Keratinocyte (primary cell): ENCODE measurements around the gene MMS19. TPM values are rescaled to one million over a fixed set of nuclear protein-coding genes. Genes with fewer than 3 reads are reported as not detected.

Experiments
- DNase-seq: peaks from one replicate; pipeline ENCODE4 v3.0.0-alpha.2; 2011; ENCODE audit warnings: low read depth, missing footprints, low spot score
- FAIRE-seq: peaks from 2 replicates; lab custom pipeline; 2011; peaks lifted over from hg19 to GRCh38; lab: Jason Lieb, UNC
- H2AFZ ChIP-seq: 2 replicates; pipeline ENCODE4 v1.6.0; 2012; ENCODE audit warnings: low read length, control low read depth, inconsistent platforms; ENCODE audit not compliant: control insufficient read depth
- H3K27ac ChIP-seq: 2 replicates; pipeline ENCODE4 v1.5.1; 2011; ENCODE audit warnings: low read length; ENCODE audit not compliant: control insufficient read depth, insufficient read depth
- H3K27me3 ChIP-seq: 3 replicates; pipeline ENCODE4 v1.6.0; 2011; ENCODE audit warnings: low read length; ENCODE audit not compliant: control insufficient read depth, insufficient read depth; ENCODE audit errors: extremely low read depth
- H3K36me3 ChIP-seq, 2 experiments: 2 replicates in 1 of 2; 3 replicates in 1 of 2; pipeline ENCODE4 v1.5.1; 2011; ENCODE audit warnings: low read length in 2 of 2, mild to moderate bottlenecking in 1 of 2; ENCODE audit not compliant: control insufficient read depth in 2 of 2, insufficient read depth in 2 of 2; ENCODE audit errors: extremely low read depth in 1 of 2
- H3K4me1 ChIP-seq: 3 replicates; pipeline ENCODE4 v1.5.1; 2011; ENCODE audit warnings: low read length; ENCODE audit not compliant: control insufficient read depth, insufficient read depth; ENCODE audit errors: extremely low read depth
- H3K4me2 ChIP-seq: 3 replicates; pipeline ENCODE4 v1.6.0; 2011; ENCODE audit warnings: low read depth, low read length; ENCODE audit not compliant: control insufficient read depth, insufficient read depth; ENCODE audit errors: extremely low read depth
- H3K4me3 ChIP-seq, 3 experiments: fragments of 200-600 bp in 1 of 3; sonication (generic) in 1 of 3; 2 replicates in 2 of 3; 3 replicates in 1 of 3; pipeline ENCODE4 v1.5.1; 2011 to 2016; ENCODE audit warnings: low read length in 3 of 3, mild to moderate bottlenecking in 3 of 3, control low read depth in 2 of 3, inconsistent platforms in 1 of 3, low read depth in 1 of 3, mixed read lengths in 1 of 3, mixed run types in 1 of 3, moderate library complexity in 1 of 3; ENCODE audit not compliant: control insufficient read depth in 2 of 3, insufficient read depth in 2 of 3; ENCODE audit errors: extremely low read depth in 1 of 3
- H3K79me2 ChIP-seq: 2 replicates; pipeline ENCODE4 v1.6.0; 2012; ENCODE audit warnings: low read length; ENCODE audit not compliant: control insufficient read depth, insufficient read depth
- H3K9ac ChIP-seq: 3 replicates; pipeline ENCODE4 v1.6.0; 2011; ENCODE audit warnings: low read length; ENCODE audit not compliant: control insufficient read depth, insufficient read depth; ENCODE audit errors: extremely low read depth
- H3K9me1 ChIP-seq: 3 replicates; pipeline ENCODE4 v1.6.0; 2011; ENCODE audit warnings: low read length; ENCODE audit not compliant: control insufficient read depth, insufficient read depth; ENCODE audit errors: extremely low read depth
- H3K9me3 ChIP-seq: 2 replicates; pipeline ENCODE4 v1.5.1; 2012; ENCODE audit warnings: low read depth, low read length; ENCODE audit not compliant: control insufficient read depth
- H4K20me1 ChIP-seq: 3 replicates; pipeline ENCODE4 v1.6.0; 2011; ENCODE audit warnings: low read length; ENCODE audit not compliant: control insufficient read depth, insufficient read depth; ENCODE audit errors: extremely low read depth
- CTCF ChIP-seq, 3 experiments: IDR thresholded peaks in 1 of 3; conservative IDR thresholded peaks in 1 of 3; optimal IDR thresholded peaks in 1 of 3; 2 replicates in 2 of 3; 3 replicates in 1 of 3; pipeline versions ENCODE3 to v1.5.1; 2011; ENCODE audit warnings: low read length in 3 of 3, mild to moderate bottlenecking in 3 of 3, moderate library complexity in 2 of 3, control low read depth in 1 of 3, inconsistent platforms in 1 of 3; ENCODE audit not compliant: insufficient read depth in 2 of 3; ENCODE audit errors: extremely low read depth in 1 of 3
- EZH2 ChIP-seq: IDR thresholded peaks from one replicate; pipeline ENCODE4 v1.6.1; 2012; ENCODE audit warnings: inconsistent platforms, mild to moderate bottlenecking, low read length, moderate library complexity
- dilution Hi-C: fragments of 300-500 bp; cut with MboI; formaldehyde crosslinking; loops from one replicate; pipeline ENCODE4 v1.7.0; 2020; ENCODE audit warnings: low sequenced_read_pairs; ENCODE audit not compliant: extremely low pct_ligation_motif_present
- polyA minus RNA-seq, 3 experiments: library from RNA; depleted of rRNA, polyadenylated mRNA; stranded (reverse); fragments of >200 nt; gene quantifications; 1 replicate in 1 of 3; 2 replicates in 1 of 3; 3 replicates in 1 of 3; pipeline ENCODE4 v1.2.3, GENCODE V29; 2011
- polyA plus RNA-seq, 5 experiments: library from polyadenylated mRNA; depleted of rRNA in 3 of 5; stranded (reverse) in 3 of 5; stranded (forward) in 1 of 5; unstranded in 1 of 5; fragments of >200 nt; gene quantifications; 1 replicate in 1 of 5; 2 replicates in 3 of 5; 3 replicates in 1 of 5; pipeline versions ENCODE4 v1.2.1 to v1.2.3, GENCODE V29; 2011 to 2012; ENCODE audit warnings: missing spikeins in 2 of 5, low read depth in 1 of 5, low replicate concordance in 1 of 5

MMS19 gene
- polyA plus RNA-seq: 72.5 to 74.8 TPM (median 74.4 TPM) in 3 replicates
- polyA plus RNA-seq (2011; ENCODE audit: low read depth): 15.5 TPM
- polyA plus RNA-seq (2011; cell fraction: cytosol; rRNA removed): 51.5 and 66.8 TPM in 2 replicates
- polyA plus RNA-seq (2011; cell fraction: nucleus; rRNA removed): 138 and 144 TPM in 2 replicates
- polyA plus RNA-seq (2012; ENCODE audit: low replicate concordance): 46.0 and 61.3 TPM in 2 replicates
- polyA minus RNA-seq: 110 to 140 TPM (median 133 TPM) in 3 replicates
- 71.9 TPM for polyA minus RNA-seq (2011; cell fraction: cytosol; rRNA and poly(A)+ RNA removed)
- polyA minus RNA-seq (2011; cell fraction: nucleus; rRNA and poly(A)+ RNA removed): 74.6 and 85.9 TPM in 2 replicates

GRCh38 chr10:97498076-97498840 lies at the start of gene MMS19:
TSS of gene MMS19 (minus strand) at chr10:97498422. CDS start at chr10:97498384, 38 bp downstream.
- FAIRE-seq: no peak
- Histone ChIP-seq H3K79me2 (peaks cover 84% of the 10 kb centered on the region), H4K20me1 (no peaks in the 10 kb centered on the region), H3K27me3 (no peaks in the 10 kb centered on the region), H3K36me3 (peaks cover 0 to 2% of the 10 kb centered on the region in 2 experiments), H3K9me1 (no peaks in the 10 kb centered on the region), H3K4me3 (peak within 1 kb of the TSS; percentile 94 to 98 (median 98)), H3K27ac (peak within 1 kb of the TSS; percentile 98), H3K4me1 (peaks cover 30% of the 10 kb centered on the region), H3K9me3 (no peaks in the 10 kb centered on the region), H3K4me2 (peak within 1 kb of the TSS; percentile 81), H3K9ac (peak within 1 kb of the TSS; percentile 99), H2AFZ (peak within 1 kb of the TSS; percentile 88)
- dilution Hi-C loops: no loop called here
- TF ChIP-seq EZH2 (no peak), CTCF (optimal IDR thresholded peaks at IDR 0.05 in 1 of 3, IDR thresholded peaks at IDR 0.05 in 1 of 3, conservative IDR thresholded peaks at IDR 0.05 in 1 of 3; ENCODE audit: extremely low read depth in 1 of 3, insufficient read depth in 2 of 3, low read length in 3 of 3) (no peak)
- peak; percentile 88 for DNase-seq

GRCh38 chr10:97547962-97548361 lies 49.7 kb upstream of the MMS19 start:
- no peak for FAIRE-seq
- H3K27ac ChIP-seq: no peak overlapping the region
- H3K9ac ChIP-seq: no peak overlapping the region
- no peaks in the 10 kb centered on the region for H3K9me3 ChIP-seq
- TF ChIP-seq EZH2 (no peak), CTCF (optimal IDR thresholded peaks at IDR 0.05 in 1 of 3, IDR thresholded peaks at IDR 0.05 in 1 of 3, conservative IDR thresholded peaks at IDR 0.05 in 1 of 3; ENCODE audit: extremely low read depth in 1 of 3, insufficient read depth in 2 of 3, low read length in 3 of 3) (no peak)
- dilution Hi-C loops: no loop called here
- no peaks in the 10 kb centered on the region for H3K27me3 ChIP-seq
- H4K20me1 ChIP-seq: no peaks in the 10 kb centered on the region
- H3K36me3 ChIP-seq: no peaks in the 10 kb centered on the region
- peaks cover 34% of the 10 kb centered on the region for H3K4me1 ChIP-seq
- no peak overlapping the region for H2AFZ ChIP-seq
- H3K4me2 ChIP-seq: no peak overlapping the region
- H3K4me3 ChIP-seq: no peak overlapping the region
- no peak for DNase-seq
- no peaks in the 10 kb centered on the region for H3K9me1 ChIP-seq
- H3K79me2 ChIP-seq: peaks cover 21% of the 10 kb centered on the region
